ENCODE data around the gene ENDOU. TPM values are rescaled to one million over a fixed set of nuclear protein-coding genes. Genes with fewer than 3 reads are reported as not detected.
A peak's percentile ranks its signal among the peaks of the same experiment; 100 is the strongest.
"Not testable (repeated sequence)": the region's sequence is repeated elsewhere in the genome, so short reads cannot be mapped to it uniquely, and the experiment has no call there.

Gene ENDOU
- total RNA-seq, 2 donors from 2014 or later, result 0.62 to 0.68 TPM

DNA sequence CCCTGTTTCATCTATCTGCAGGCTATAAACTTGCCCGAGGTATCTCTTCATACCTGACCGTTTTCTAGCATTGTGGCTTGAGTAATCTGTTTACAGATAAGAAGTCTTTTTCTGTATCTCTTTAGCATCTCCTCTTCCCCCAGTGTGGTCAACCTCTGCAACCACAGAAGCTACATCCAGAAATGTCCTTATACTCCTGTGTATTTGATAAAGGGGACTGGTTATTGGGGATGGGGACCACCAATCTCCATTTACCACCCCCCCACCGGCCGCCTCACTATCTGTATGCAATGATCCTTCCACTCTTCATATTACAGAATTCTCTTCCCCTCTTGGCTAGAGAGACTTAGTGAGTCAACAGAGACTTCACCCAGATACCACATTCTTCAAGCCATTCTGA lies 16.1 kb downstream of the ENDOU start:
- ATAC-seq (no peak), DNase-seq (no peak)
- intact Hi-C loops (cut with DNase I), result no loop called here

DNA sequence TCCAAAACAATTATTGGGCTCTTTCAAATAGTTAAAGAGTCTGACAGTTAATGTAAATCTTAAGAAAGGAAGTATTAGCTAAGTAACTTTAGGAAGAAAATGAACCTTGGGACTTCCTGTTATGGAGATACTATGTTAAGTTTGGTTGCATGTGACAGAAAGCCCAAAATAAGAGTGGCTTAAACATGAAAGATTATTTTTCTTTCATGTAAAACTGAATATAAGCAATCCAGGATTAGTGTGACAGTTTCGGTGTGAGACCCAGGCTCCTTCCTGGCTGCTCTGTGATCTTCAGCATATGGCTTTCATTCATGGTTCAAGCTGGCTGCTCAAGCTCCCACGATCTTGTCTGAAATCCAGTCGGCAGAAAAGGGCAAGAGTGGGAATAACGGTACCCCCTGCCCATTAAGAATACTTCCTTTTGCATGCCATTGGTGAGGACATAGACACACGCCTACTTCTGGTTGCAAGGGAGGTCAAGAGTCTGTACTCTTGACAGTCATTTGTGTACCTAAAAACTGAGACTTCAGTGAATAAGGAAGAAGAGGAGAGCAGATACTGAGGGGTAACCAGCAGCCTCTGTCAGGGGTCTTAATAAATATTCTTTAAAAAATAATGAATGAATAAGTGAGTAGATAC lies 17.3 kb downstream of the ENDOU start:
- intact Hi-C loops (cut with DNase I), result no loop called here
- ATAC-seq (no peak), DNase-seq (no peak)

DNA sequence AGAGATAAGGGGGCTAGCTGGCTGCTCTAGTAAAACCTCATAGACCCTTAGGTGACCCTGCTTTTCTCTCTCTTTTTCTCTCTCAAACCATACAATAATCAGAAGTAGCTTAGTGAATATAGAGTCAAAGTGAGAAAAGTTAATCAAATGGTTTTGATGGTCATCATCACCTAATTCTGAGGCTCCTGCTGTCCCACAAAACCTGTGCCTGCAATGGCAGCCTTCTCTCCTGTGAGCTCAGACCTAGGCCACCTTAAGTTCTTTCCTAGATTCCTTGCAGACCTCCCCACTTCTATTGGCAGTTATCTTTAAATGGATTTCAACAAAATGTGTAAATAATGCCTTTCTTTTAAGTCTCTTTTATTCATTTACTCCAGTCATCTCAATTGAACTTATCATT lies 17.9 kb downstream of the ENDOU start:
- intact Hi-C loops (cut with DNase I), result no loop called here
- no peak for DNase-seq
- no peak for ATAC-seq

DNA sequence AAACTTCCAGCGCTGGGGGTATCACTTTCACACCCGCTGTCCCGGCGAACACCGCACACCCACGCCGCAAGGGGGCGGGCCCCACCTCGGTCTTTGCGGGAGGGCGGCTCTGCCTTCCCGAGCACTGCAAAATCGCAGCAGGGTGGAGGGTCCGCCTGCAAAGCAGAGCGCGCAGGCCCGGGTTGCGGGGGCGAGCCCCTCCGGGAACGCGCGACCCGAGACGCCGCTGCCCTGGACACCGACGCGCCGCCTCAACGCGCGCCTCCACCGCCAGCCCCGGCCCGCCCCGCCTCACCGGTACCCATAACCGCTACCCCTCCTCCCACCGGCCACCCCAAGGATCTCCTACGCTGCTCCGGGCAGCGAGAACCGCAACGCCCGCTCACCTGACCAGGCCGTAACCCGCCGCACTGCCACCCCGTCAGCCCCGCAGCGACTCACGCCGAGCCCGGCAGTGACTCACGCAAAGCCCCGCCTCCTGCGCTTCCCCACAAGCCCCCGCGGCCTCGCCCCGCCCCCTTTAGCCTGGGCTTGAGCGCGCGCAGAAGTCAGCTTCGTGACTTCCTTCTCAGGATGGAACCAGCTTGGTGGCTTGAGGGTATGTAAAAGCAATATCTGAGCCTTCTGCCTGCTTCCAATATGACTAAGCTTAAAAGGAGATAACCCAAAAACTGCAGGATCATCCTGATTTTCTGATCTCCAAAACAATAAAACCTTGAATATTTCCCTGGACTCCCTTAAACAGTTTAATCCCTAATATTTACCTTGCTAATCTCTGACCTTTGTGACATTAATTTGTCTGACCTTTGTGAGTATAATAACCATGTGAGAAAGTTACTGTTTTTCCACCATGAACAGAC lies 19.5 kb downstream of the ENDOU start, which contains the start of gene RPAP3:
RPAP3 (minus strand) TSS at position 465 of the 860 bp plus-strand sequence. CDS start 3,190 bp downstream, outside the sequence.
- intact Hi-C loops (cut with DNase I), result no loop called here
- DNase-seq (peak; percentile 98), ATAC-seq (peak; percentile 99)

DNA sequence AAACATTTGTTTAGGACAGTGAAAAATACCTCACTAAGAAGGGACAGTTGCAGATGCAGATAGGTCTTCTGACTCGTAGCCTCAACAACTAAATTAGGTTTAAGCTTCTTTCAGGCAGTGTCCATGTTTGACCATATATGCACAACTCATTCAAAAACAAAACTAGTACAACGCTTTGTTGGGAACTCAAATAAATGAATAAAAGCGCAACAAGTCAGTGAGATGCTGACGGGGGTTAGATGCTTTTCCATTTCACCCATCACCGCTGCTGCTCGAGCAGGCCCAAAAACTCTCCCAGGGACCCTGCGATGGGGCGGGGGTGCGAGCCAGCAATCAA lies 20.1 kb downstream of the ENDOU start:
- no peak for DNase-seq
- intact Hi-C loops (cut with DNase I), result no loop called here
- no peak for ATAC-seq

DNA sequence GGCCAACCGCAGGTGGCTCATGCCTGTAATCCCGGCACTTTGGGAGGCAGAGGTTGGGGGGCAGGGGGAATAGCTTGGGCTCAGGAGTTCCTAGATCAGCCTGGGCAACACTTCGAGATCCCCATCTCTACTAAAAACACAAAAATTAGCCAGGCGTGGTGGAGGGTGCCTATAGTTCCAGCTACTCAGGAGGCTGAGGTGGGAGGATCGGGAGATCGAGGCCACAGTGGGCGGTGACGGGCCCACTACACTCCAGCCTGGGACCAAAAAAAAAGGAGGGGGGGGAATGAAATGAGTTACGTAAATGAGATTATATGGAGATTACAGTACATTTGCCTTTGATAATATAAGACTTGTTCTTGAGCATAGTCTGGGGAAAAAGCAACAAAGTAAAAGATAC lies 20.6 kb downstream of the ENDOU start:
- DNase-seq, result no peak
- ATAC-seq, result no peak
- intact Hi-C loops (cut with DNase I), result no loop called here

DNA sequence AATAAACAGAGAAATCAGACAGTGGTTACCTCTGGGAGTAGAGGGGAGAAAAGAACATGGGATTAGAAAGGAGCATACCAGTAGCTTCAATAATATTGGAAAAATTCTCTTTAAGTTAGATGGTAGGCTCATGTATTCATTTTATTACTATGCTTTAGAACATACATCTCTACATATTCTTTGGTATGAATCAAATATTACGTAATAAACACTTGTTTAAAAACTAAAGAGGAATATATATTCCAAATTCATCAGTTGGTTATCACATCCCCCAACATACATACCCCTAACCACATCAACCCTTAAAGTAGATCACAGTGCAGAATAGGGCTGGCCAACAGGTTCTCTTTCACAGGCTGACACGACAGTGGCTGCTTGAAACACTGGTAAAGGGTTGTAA lies 25.0 kb downstream of the ENDOU start:
- DNase-seq (no peak), ATAC-seq (no peak)
- intact Hi-C loops (cut with DNase I), result no loop called here

DNA sequence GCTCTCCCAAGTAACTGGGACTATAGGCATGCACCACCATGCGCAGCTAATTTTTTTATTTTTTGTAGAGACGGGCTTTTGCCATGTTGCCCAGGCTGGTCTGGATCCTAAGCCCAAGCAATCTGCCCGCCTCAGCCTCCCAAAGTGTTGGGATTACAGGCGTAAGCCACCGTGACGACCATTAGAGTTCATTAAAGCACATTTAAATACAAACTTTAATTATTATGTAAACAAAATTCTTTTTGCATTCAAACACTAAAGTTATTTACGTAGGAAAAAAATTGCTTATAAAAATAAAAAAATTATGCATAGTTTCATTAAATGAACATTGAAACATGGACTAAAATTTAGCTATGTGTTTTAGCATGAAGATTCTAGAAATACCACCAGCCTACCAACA lies 26.7 kb downstream of the ENDOU start:
- intact Hi-C loops (cut with DNase I), result no loop called here
- DNase-seq (no peak), ATAC-seq (no peak)

DNA sequence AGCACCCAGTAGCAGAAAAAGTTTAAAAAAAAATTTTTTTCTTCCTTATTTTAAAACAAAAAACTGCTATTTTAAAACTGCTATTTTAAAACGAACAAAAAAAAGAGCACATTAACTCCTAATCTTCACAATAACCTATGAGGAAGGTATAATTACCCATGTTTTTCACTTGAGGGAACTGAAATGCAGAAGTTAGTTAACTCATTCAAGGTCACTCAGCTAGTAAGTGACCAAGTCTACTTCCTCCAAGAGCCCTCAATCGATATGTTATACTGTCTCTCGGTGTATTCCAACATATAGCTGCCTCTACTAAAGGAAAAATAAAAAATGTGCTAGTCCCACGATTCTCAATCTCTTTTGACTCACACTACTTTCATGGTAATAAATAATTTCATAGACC lies 27.2 kb downstream of the ENDOU start:
- intact Hi-C loops (cut with DNase I), result no loop called here
- ATAC-seq, result no peak

DNA sequence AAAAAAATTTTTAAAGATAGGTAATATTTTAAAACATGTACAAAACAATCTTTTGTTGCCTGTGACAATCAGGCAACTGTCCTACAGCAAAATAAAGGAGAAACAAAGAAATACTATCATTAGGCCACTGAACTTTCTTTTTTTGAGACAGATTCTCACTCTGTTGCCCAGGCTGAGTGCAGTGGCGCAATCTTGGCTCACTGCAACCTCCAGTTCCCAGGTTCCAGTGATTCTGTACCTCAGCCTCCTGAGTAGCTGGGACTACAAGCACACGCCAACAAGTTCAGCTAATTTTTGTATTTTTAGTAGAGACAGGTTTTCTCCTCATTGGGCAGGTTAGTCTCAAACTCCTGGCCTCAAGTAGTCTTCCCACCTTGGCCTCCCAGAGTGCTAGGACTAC lies 36.1 kb downstream of the ENDOU start:
- ATAC-seq, result no peak
- intact Hi-C loops (cut with DNase I), result no loop called here
- no peak for DNase-seq

More for the DNA sequence above, 27.2 kb downstream of the ENDOU start:
- DNase-seq, result no peak

DNA sequence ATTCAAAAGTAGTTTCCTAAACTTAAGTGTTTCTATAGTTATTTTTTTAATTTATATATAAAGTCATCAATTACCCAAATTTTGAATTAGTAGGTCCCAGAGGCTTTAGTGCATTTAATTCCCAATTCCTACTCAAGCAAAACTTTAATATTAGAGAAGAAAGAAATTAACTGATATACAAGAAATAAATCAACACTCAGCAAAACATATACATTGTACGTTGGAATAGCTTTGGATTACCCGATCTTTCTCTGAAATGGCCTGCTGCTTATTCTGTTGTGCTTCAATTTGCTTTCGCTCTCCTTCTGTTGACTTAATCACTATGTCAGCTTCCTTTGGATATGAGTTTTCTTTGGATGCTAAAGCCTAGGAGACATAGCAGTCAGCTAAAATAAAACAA lies 37.7 kb downstream of the ENDOU start:
- intact Hi-C loops (cut with DNase I), result no loop called here
- ATAC-seq, result no peak
- DNase-seq, result no peak

DNA sequence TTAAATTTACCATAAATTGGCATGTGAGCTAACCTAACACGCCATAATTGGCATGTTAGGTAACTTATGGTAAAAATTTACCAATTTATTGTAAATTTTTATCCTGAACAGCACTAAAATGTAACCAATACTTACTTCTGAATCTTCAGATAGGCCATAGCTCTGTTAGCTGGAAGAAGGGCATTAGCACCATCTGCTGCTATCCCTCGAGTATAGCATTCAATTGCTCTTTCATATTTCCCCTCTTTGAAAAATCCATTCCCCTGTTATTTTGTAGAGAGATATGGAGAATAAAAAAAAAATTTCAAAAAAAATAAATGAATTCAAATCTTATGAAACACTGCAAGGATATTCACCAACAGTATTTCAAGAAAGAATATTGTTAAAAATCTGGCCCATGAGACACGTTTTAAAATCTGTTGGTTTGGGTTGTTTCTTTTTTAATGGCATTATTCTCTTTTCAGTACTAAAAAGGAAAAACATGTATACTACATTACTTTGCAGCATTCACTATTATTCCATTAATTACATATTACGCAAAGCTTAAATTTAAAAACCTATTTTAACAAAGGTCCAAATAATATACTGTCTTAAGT lies 38.5 kb downstream of the ENDOU start:
- no peak for ATAC-seq
- no peak for DNase-seq
- intact Hi-C loops (cut with DNase I), result no loop called here

DNA sequence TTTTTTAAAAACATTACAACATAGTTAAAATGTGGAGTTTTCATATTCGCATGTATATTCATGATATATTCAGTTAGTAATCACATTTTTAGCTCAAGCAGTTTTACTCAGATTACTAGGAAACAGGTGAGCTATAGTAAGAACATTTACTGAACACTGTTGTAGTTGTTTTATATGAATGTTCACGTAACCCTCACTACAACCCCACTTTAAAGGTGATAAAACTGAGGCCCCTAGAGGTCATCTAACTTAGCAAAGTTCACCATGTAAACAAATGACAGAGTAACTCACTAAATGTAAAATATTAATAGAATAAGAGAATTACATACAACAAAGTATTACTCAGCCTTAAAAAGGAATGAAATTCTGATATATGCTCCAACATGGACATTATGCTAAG lies 45.5 kb downstream of the ENDOU start:
- DNase-seq (no peak), ATAC-seq (no peak)
- intact Hi-C loops (cut with DNase I), result loop anchor here in 1 of 2 donors (5.0 kb wide), 1 partner anchor 647 kb away; no protein-coding TSS in a partner anchor

DNA sequence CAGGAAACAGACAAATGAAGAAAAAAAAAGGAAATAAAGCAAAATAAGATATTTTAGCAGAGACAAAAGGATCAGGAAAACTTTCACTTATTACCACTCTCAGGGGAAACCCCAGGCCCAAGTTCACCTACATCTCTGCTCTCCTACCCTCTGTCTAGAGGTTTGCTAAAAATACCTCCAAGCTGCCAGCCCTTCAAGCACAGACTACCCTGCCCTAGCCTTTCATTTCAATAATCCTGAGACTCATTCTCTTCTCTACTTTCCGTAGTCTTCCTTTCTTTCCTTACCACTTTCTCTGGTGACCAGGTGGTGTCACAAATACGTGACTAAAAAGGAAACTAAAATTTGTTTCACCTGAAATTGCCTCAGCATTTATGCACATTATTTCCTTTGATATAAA lies 53.2 kb downstream of the ENDOU start:
- ATAC-seq (no peak), DNase-seq (no peak)
- intact Hi-C loops (cut with DNase I), result no loop called here

DNA sequence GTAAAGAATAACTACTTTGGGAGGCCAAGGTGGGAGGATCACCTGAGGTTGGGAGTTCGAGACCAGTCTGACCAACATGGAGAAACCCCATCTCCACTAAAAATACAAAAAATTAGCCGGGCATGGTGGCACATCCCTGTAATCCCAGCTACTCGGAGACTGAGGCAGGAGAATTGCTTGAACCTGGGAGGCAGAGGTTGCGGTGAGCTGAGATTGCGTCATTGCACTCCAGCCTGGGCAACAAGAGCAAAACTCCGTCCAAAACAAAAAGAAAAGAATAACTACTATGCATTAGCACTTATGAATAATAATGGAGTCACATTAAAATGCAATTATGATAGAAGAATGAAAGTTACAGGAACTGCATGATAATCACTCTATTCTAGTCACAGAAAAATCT lies 57.4 kb downstream of the ENDOU start:
- ATAC-seq; intact Hi-C loops (cut with DNase I); DNase-seq: not testable (repeated sequence)

Other genes starting within 250 kb of the ENDOU start
- 10 to 100 TPM; 22.7 to 22.8 TPM for gene RPAP3, start 19.5 kb downstream of the ENDOU start, total RNA-seq
- gene RAPGEF3, start 33.4 kb upstream of the ENDOU start, total RNA-seq, result 10 to 100 TPM; 27.3 to 35.9 TPM
- 10 to 100 TPM; 22.1 to 28.9 TPM for gene SLC48A1, start 47.7 kb upstream of the ENDOU start, total RNA-seq
- gene HDAC7, start 94.4 kb upstream of the ENDOU start, total RNA-seq, result 10 to 100 TPM; 41.6 to 58.0 TPM
- gene VDR, start 179.5 kb upstream of the ENDOU start, total RNA-seq, result 1 to 10 TPM in 1 of 2 donors, under 1 TPM in 1; 0.74 to 3.1 TPM
- gene TMEM106C, start 238.1 kb upstream of the ENDOU start, total RNA-seq, result 10 to 100 TPM; 47.9 to 54.9 TPM